ENCODE results near the gene MATN3. TPM values are rescaled to one million over a fixed set of nuclear protein-coding genes. Genes with fewer than 3 reads are reported as not detected.

Gene MATN3
- total and polyA plus RNA-seq, 2 of the 13 experiments (the other 11 are each of a cell fraction or from before 2014, with no cell fraction given): 36.1 to 208 TPM

- TF ChIP-seq ZNF770 (CRISPR knock-in tag; IDR thresholded peaks at IDR 0.05): peak; percentile 73
- TF ChIP-seq ZNF12 (CRISPR knock-in tag; IDR thresholded peaks at IDR 0.05): 0 out of 2 replicates have a peak, but pooled peaks have one; percentile 27
- no peak for TF ChIP-seq GABPA (IDR thresholded peaks at IDR 0.05; ENCODE audit: low read depth, low read length)
- 0 out of 2 replicates have a peak, but pooled peaks have one; percentile 8 for TF ChIP-seq GABPA (CRISPR knock-in tag; IDR thresholded peaks at IDR 0.05; ENCODE audit: low read depth)
- TF ChIP-seq ZNF441 (CRISPR knock-in tag; IDR thresholded peaks at IDR 0.05; ENCODE audit: borderline replicate concordance): peak; percentile 36; the same call in 1 of the 2 replicates
- peak; percentile 100 for TF ChIP-seq ZNF710 (CRISPR knock-in tag; IDR thresholded peaks at IDR 0.05; ENCODE audit: borderline replicate concordance)
- no peak for TF ChIP-seq ZNF562 (CRISPR knock-in tag; IDR thresholded peaks at IDR 0.05; ENCODE audit: borderline replicate concordance)
- 0 out of 2 replicates have a peak, but pooled peaks have one; percentile 55 for TF ChIP-seq KDM1A (CRISPR knock-in tag; IDR thresholded peaks at IDR 0.05)
- TF ChIP-seq MIER3 (CRISPR knock-in tag; IDR thresholded peaks at IDR 0.05; ENCODE audit: borderline replicate concordance): peak; percentile 74; the same call in 1 of the 2 replicates
- peak; percentile 79 for TF ChIP-seq HDAC2 (CRISPR knock-in tag; IDR thresholded peaks at IDR 0.05)
- TF ChIP-seq SP5 (CRISPR knock-in tag; IDR thresholded peaks at IDR 0.05; ENCODE audit: borderline replicate concordance, low read depth): peak; percentile 70; the same call in 1 of the 2 replicates
- TF ChIP-seq CBX1 (IDR thresholded peaks at IDR 0.05; ENCODE audit: low read depth): peak; percentile 36
- TF ChIP-seq HOMEZ (CRISPR knock-in tag; IDR thresholded peaks at IDR 0.05; ENCODE audit: low read depth): peak; percentile 45; the same call in 1 of the 2 replicates
- TF ChIP-seq ARID3A (IDR thresholded peaks at IDR 0.05; ENCODE audit: low read depth, low read length): peak; percentile 76; the same call in 1 of the 2 replicates
- no peak for TF ChIP-seq ZNF142 (CRISPR knock-in tag; IDR thresholded peaks at IDR 0.05)
- TF ChIP-seq SALL1 (CRISPR knock-in tag; IDR thresholded peaks at IDR 0.05): peak; percentile 81
These were observed 3.8 kb downstream of the MATN3 start (continued) for GRCh38 chr2:20008703-20009102.

Measured in HepG2 (cell line).